SK-N-MC (cell line): ENCODE results near the gene USP16.

Experiments used
- EZH2 ChIP-seq: fragments of 200-600 bp; sonication (generic); IDR thresholded peaks from one replicate; pipeline ENCODE4 v1.6.1; 2017; ENCODE audit warnings: antibody characterized with exemption
- POLR2AphosphoS5 ChIP-seq: IDR thresholded peaks from 2 replicates; pipeline ENCODE4 v1.6.1; 2012; ENCODE audit warnings: mild to moderate bottlenecking, low read depth, low read length, borderline replicate concordance

DNA sequence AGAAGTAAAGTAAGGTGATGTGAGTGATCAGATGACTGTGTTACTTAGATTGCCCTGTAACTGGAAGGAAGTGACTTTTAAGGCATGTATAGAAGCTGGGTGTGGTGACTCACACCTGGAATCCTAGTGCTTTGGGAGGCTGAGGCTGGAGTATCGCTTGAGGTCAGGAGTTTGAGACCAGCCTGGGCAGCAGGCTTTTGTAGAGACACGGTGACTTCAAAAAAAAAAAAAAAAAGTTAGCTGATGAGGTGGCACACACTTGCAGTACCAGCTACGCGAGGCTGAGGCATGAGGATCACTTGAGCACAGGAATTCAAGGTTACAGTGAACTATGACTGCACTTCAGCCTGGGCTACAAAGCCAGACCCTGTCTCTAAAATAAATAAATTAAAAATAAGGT is 2.3 kb upstream of the USP16 start:
- no peak for TF ChIP-seq EZH2
- TF ChIP-seq POLR2AphosphoS5: no peak
